ENCODE data around the gene DOCK2.
"Not testable (repeated sequence)": the region's sequence is repeated elsewhere in the genome, so short reads cannot be mapped to it uniquely, and the experiment has no call there.

Gene DOCK2

DNA sequence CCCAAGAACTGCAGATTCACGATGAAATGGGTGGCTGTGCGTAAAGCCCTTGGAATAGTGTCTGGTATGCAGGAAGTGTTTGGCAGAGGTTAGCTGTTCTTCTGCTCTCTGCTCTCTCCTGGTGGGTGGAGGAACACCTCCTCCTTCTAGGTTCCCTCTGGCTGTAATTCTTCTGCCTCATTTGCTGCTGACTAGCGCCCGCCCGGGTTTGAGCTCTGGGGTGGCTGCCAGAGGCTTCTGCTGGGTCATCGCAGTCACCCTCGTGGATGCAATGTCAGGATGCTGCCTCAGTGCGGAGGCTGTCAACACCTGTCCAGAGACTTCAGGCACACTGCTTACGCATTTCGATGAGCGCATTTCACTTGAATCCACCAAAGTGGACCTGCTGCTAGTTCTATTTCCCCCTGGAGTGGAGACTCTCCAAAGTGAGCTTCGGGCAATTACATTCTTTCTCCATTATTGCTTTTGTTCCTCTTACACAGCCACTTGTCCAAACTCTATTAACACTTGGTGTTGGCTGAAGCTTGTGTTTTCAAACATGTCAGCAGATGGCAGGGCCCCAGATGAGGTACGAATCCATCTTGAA lies 11.7 kb downstream of the DOCK2 start:
- H3K27ac ChIP-seq (ENCODE audit: low read depth, low read length) = no peak overlapping the region
- no peak overlapping the region for H3K4me3 ChIP-seq (ENCODE audit: low read length)
- no peak overlapping the region for H3K9ac ChIP-seq (ENCODE audit: low read length)
- H3K36me3 ChIP-seq (ENCODE audit: control insufficient read depth, insufficient read depth, low read length) = no peaks in the 10 kb centered on the region
- no peaks in the 10 kb centered on the region for H3K4me1 ChIP-seq (ENCODE audit: control insufficient read depth, insufficient read depth, low read length)
- H3K27me3 ChIP-seq (ENCODE audit: control insufficient read depth, insufficient read depth, low read length) = no peaks in the 10 kb centered on the region

GRCh38 chr5:169649486-169649885 lies 12.4 kb downstream of the DOCK2 start:
- Histone ChIP-seq H3K27me3 (ENCODE audit: control insufficient read depth, insufficient read depth, low read length) (no peaks in the 10 kb centered on the region), H3K4me3 (ENCODE audit: low read length) (no peak overlapping the region), H3K9ac (ENCODE audit: low read length) (no peak overlapping the region), H3K27ac (ENCODE audit: low read depth, low read length) (no peak overlapping the region), H3K36me3 (ENCODE audit: control insufficient read depth, insufficient read depth, low read length) (no peaks in the 10 kb centered on the region), H3K4me1 (ENCODE audit: control insufficient read depth, insufficient read depth, low read length) (no peaks in the 10 kb centered on the region)

GRCh38 chr5:169650701-169651331 lies 13.7 kb downstream of the DOCK2 start:
- H3K4me3 ChIP-seq (ENCODE audit: low read length) = no peak overlapping the region
- no peaks in the 10 kb centered on the region for H3K36me3 ChIP-seq (ENCODE audit: control insufficient read depth, insufficient read depth, low read length)
- no peak overlapping the region for H3K9ac ChIP-seq (ENCODE audit: low read length)
- H3K27me3 ChIP-seq (ENCODE audit: control insufficient read depth, insufficient read depth, low read length) = no peaks in the 10 kb centered on the region
- no peaks in the 10 kb centered on the region for H3K4me1 ChIP-seq (ENCODE audit: control insufficient read depth, insufficient read depth, low read length)
- H3K27ac ChIP-seq (ENCODE audit: low read depth, low read length) = no peak overlapping the region

DNA sequence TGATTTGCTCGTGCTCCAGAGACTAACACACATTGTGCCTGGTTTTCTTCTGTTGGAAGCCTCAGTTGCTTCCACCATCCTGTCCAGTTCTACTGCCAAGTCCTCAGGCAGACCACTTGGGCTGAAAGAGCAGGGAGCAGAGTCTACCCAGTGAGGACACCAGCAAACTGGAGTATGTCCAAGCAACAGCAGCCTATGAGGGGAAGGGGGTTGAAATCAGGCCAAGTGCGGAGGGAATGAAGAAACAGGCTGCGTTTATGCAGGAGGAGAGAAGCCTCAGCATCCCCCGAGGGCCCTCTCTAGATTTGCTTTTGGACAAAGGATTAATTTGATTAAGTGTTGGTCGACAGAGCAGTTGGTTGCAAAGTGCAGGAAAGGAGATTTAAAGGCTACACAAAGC lies 14.5 kb downstream of the DOCK2 start:
- H3K4me1 ChIP-seq (ENCODE audit: control insufficient read depth, insufficient read depth, low read length) = no peaks in the 10 kb centered on the region
- H3K27me3 ChIP-seq (ENCODE audit: control insufficient read depth, insufficient read depth, low read length) = no peaks in the 10 kb centered on the region
- no peaks in the 10 kb centered on the region for H3K36me3 ChIP-seq (ENCODE audit: control insufficient read depth, insufficient read depth, low read length)
- no peak overlapping the region for H3K27ac ChIP-seq (ENCODE audit: low read depth, low read length)
- H3K4me3 ChIP-seq (ENCODE audit: low read length) = no peak overlapping the region
- H3K9ac ChIP-seq (ENCODE audit: low read length) = no peak overlapping the region

GRCh38 chr5:169652057-169652456 lies 15.0 kb downstream of the DOCK2 start:
- no peaks in the 10 kb centered on the region for H3K4me1 ChIP-seq (ENCODE audit: control insufficient read depth, insufficient read depth, low read length)

DNA sequence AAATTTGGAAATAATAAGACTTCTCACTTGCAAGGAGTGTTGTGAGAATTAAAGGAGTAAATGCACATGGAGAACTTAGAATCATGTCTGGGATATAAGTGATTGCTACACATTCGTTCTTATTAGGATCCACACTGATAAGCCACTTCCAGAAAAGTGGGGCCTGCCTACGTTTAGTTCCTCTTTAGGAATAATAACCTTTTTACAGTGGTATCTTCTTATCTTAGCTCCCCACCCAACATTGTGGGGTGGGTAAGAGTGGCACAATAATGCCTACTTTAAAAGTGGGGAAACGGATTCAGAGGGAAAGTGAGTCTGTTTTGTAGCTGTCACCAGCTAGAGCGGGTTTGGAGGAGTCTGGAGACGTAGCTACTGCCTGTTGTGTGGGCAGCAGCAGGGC lies 16.0 kb downstream of the DOCK2 start:
- no peak overlapping the region for H3K27ac ChIP-seq (ENCODE audit: low read depth, low read length)
- H3K4me1 ChIP-seq (ENCODE audit: control insufficient read depth, insufficient read depth, low read length) = no peaks in the 10 kb centered on the region
- no peak overlapping the region for H3K9ac ChIP-seq (ENCODE audit: low read length)
- no peaks in the 10 kb centered on the region for H3K27me3 ChIP-seq (ENCODE audit: control insufficient read depth, insufficient read depth, low read length)
- no peak overlapping the region for H3K4me3 ChIP-seq (ENCODE audit: low read length)
- no peaks in the 10 kb centered on the region for H3K36me3 ChIP-seq (ENCODE audit: control insufficient read depth, insufficient read depth, low read length)

More at GRCh38 chr5:169652057-169652456, 15.0 kb downstream of the DOCK2 start:
- Histone ChIP-seq H3K27ac (ENCODE audit: low read depth, low read length) (no peak overlapping the region), H3K27me3 (ENCODE audit: control insufficient read depth, insufficient read depth, low read length) (no peaks in the 10 kb centered on the region), H3K4me3 (ENCODE audit: low read length) (no peak overlapping the region), H3K36me3 (ENCODE audit: control insufficient read depth, insufficient read depth, low read length) (no peaks in the 10 kb centered on the region), H3K9ac (ENCODE audit: low read length) (no peak overlapping the region)

- Histone ChIP-seq H3K4me1 (ENCODE audit: control insufficient read depth, insufficient read depth, low read length) (no peaks in the 10 kb centered on the region), H3K36me3 (ENCODE audit: control insufficient read depth, insufficient read depth, low read length) (no peaks in the 10 kb centered on the region)
Observed at GRCh38 chr5:169655353-169655752, 18.3 kb downstream of the DOCK2 start.

DNA sequence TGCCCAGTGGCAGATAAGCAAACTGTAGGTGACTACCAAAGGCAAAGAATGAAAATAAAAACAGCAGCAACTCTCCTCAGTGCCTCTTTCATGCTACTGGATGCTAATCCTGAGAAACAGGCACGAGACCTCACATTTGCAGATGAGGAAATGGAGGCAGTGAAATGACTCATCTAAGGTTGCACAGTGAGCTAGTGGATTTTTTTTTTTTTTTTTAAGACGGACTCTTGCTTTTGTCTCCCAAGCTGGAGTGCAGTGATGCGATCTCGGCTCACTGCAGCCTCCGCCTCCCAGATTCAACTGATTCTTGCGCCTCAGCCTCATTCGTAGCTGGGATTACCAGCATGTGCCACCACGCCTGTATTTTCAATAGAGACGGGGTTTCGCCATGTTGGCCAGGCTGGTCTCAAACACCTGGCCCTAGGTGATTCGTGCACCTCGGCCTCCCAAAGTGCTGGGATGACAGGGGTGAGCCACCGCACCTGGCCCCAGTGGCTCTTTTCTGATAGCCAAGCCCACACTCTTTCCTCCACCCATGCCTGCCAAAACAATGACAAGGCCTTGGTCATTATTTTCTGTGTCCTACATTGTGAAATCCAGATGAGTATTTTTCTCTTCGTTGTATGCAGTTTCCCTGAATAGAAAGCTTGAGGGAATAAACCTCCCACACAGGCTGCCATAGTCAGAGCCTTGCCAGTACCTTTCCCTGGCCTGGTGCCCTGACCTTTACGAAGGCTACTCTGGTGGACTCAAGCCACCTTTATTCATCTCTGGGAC lies 19.2 kb downstream of the DOCK2 start:
- no peaks in the 10 kb centered on the region for H3K4me1 ChIP-seq (ENCODE audit: control insufficient read depth, insufficient read depth, low read length)
- no peak overlapping the region for H3K4me3 ChIP-seq (ENCODE audit: low read length)
- H3K36me3 ChIP-seq (ENCODE audit: control insufficient read depth, insufficient read depth, low read length) = no peaks in the 10 kb centered on the region
- H3K9ac ChIP-seq (ENCODE audit: low read length) = no peak overlapping the region
- H3K27me3 ChIP-seq (ENCODE audit: control insufficient read depth, insufficient read depth, low read length) = no peaks in the 10 kb centered on the region
- no peak overlapping the region for H3K27ac ChIP-seq (ENCODE audit: low read depth, low read length)

More at GRCh38 chr5:169655353-169655752, 18.3 kb downstream of the DOCK2 start:
- no peak overlapping the region for H3K9ac ChIP-seq (ENCODE audit: low read length)
- H3K27me3 ChIP-seq (ENCODE audit: control insufficient read depth, insufficient read depth, low read length) = no peaks in the 10 kb centered on the region
- no peak overlapping the region for H3K27ac ChIP-seq (ENCODE audit: low read depth, low read length)
- H3K4me3 ChIP-seq (ENCODE audit: low read length) = no peak overlapping the region

GRCh38 chr5:169657127-169657526 lies 20.1 kb downstream of the DOCK2 start:
- H3K27me3 ChIP-seq (ENCODE audit: control insufficient read depth, insufficient read depth, low read length) = no peaks in the 10 kb centered on the region
- no peak overlapping the region for H3K9ac ChIP-seq (ENCODE audit: low read length)
- H3K36me3 ChIP-seq (ENCODE audit: control insufficient read depth, insufficient read depth, low read length) = no peaks in the 10 kb centered on the region
- no peak overlapping the region for H3K27ac ChIP-seq (ENCODE audit: low read depth, low read length)
- H3K4me1 ChIP-seq (ENCODE audit: control insufficient read depth, insufficient read depth, low read length) = no peaks in the 10 kb centered on the region
- no peak overlapping the region for H3K4me3 ChIP-seq (ENCODE audit: low read length)

- not testable (repeated sequence) for H3K27me3 ChIP-seq (ENCODE audit: control insufficient read depth, insufficient read depth, low read length); H3K4me1 ChIP-seq (ENCODE audit: control insufficient read depth, insufficient read depth, low read length); H3K9ac ChIP-seq (ENCODE audit: low read length); H3K27ac ChIP-seq (ENCODE audit: low read depth, low read length); H3K4me3 ChIP-seq (ENCODE audit: low read length); H3K36me3 ChIP-seq (ENCODE audit: control insufficient read depth, insufficient read depth, low read length)
Observed at GRCh38 chr5:169662451-169662850, 25.4 kb downstream of the DOCK2 start.

DNA sequence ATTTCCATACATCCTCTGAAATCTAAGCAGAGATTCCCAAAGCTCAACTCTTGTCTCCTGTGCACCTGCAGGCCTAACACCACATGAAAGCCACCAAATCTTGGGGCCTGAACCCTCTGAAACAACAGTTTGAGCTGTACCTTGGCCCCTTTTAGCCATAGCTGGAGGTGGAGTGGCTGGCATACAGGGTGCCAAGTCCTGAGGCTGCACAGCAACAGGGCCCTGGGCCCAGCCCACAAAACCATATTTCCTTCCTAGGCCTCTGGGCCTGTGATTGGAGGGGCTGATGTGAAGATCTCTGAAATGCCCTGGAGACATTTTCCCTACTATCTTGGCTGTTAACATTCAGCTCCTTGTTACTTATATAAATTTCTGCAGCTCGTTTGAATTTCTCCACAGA lies 26.5 kb downstream of the DOCK2 start:
- H3K36me3 ChIP-seq (ENCODE audit: control insufficient read depth, insufficient read depth, low read length) = no peaks in the 10 kb centered on the region
- no peak overlapping the region for H3K4me3 ChIP-seq (ENCODE audit: low read length)
- no peaks in the 10 kb centered on the region for H3K4me1 ChIP-seq (ENCODE audit: control insufficient read depth, insufficient read depth, low read length)
- H3K9ac ChIP-seq (ENCODE audit: low read length) = no peak overlapping the region
- no peak overlapping the region for H3K27ac ChIP-seq (ENCODE audit: low read depth, low read length)
- no peaks in the 10 kb centered on the region for H3K27me3 ChIP-seq (ENCODE audit: control insufficient read depth, insufficient read depth, low read length)

DNA sequence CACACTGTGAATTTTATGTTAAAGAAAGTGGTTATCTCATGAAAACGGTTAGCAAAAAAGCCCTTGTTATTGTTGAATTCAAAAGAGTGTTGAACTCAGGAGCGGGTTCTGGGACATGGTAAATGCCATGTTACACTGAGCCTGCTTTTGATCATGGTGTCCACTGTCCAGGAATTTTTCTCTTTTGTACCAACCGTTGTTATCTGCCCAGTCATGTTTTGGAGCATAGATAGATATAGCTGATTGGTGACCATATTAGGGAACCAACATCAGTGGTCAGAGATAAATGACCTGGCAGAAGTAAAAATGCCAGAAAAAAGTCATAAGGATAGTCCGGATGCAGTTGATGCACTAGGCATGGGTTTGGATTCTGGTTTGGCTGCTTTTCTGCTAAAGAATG lies 29.3 kb downstream of the DOCK2 start:
- Histone ChIP-seq H3K36me3 (ENCODE audit: control insufficient read depth, insufficient read depth, low read length) (no peaks in the 10 kb centered on the region), H3K27ac (ENCODE audit: low read depth, low read length) (no peak overlapping the region), H3K9ac (ENCODE audit: low read length) (no peak overlapping the region), H3K4me3 (ENCODE audit: low read length) (no peak overlapping the region), H3K27me3 (ENCODE audit: control insufficient read depth, insufficient read depth, low read length) (no peaks in the 10 kb centered on the region), H3K4me1 (ENCODE audit: control insufficient read depth, insufficient read depth, low read length) (no peaks in the 10 kb centered on the region)

Measured in rectal smooth muscle tissue (tissue), 1 donor.